HCT116 (cell line): ENCODE data around the gene AMOT.

Experiments
- CBX3 ChIP-seq: IDR thresholded peaks from 2 replicates; pipeline ENCODE4 v1.6.1; 2012; ENCODE audit warnings: low read depth
- CEBPB ChIP-seq: IDR thresholded peaks from 2 replicates; pipeline ENCODE4 v1.6.1; 2012; ENCODE audit warnings: low read depth
- CTCF ChIP-seq, 3 experiments: fragments of 200-600 bp in 1 of 3; sonication (generic) in 1 of 3; IDR thresholded peaks in 2 of 3; conservative IDR thresholded peaks in 1 of 3; 2 replicates each; pipeline ENCODE4 v1.5.1; 2012 to 2017; ENCODE audit warnings: low read depth in 2 of 3, low read length in 2 of 3, antibody characterized with exemption in 1 of 3, borderline replicate concordance in 1 of 3, control low read depth in 1 of 3, mild to moderate bottlenecking in 1 of 3, mixed read lengths in 1 of 3, mixed run types in 1 of 3, moderate library complexity in 1 of 3; ENCODE audit not compliant: insufficient read depth in 1 of 3
- EGR1 ChIP-seq: IDR thresholded peaks from 2 replicates; pipeline ENCODE4 v1.6.1; 2012; ENCODE audit warnings: low read depth
- EZH2 ChIP-seq: fragments of 200-600 bp; sonication (generic); IDR thresholded peaks from 2 replicates; pipeline ENCODE4 v1.6.1; 2017; ENCODE audit warnings: antibody characterized with exemption, mixed run types
- EZH2phosphoT487 ChIP-seq: fragments of 200-600 bp; IDR thresholded peaks from 2 replicates; pipeline ENCODE4 v1.6.1; 2018; ENCODE audit warnings: antibody characterized with exemption, borderline replicate concordance
- JUND ChIP-seq: IDR thresholded peaks from 2 replicates; pipeline ENCODE4 v1.6.1; 2012
- MAX ChIP-seq: IDR thresholded peaks from 2 replicates; pipeline ENCODE4 v1.6.1; 2012
- POLR2A ChIP-seq: IDR thresholded peaks from 2 replicates; pipeline ENCODE4 v1.7.0; 2011; ENCODE audit warnings: borderline replicate concordance; ENCODE audit not compliant: insufficient read depth, insufficient read length; ENCODE audit errors: extremely low read depth
- POLR2AphosphoS5 ChIP-seq: IDR thresholded peaks from 2 replicates; pipeline ENCODE4 v1.6.1; 2011; ENCODE audit warnings: mild to moderate bottlenecking, low read depth, low read length, moderate library complexity
- REST ChIP-seq: IDR thresholded peaks from 2 replicates; pipeline ENCODE4 v1.6.1; 2012; ENCODE audit warnings: low read depth
- SP1 ChIP-seq: IDR thresholded peaks from 2 replicates; pipeline ENCODE4 v1.6.1; 2012; ENCODE audit warnings: low read depth
- ZBTB33 ChIP-seq: IDR thresholded peaks from 2 replicates; pipeline ENCODE4 v1.6.1; 2011; ENCODE audit warnings: mild to moderate bottlenecking, low read length, moderate library complexity; ENCODE audit not compliant: insufficient replicate concordance; ENCODE audit errors: extremely low read depth
- ZNF274 ChIP-seq: fragments of 200-500 bp; sonication (Bioruptor generic); IDR thresholded peaks from 2 replicates; pipeline ENCODE4 v1.6.1; 2014; ENCODE audit warnings: mild to moderate bottlenecking, low read depth, low read length, inconsistent platforms

- TF ChIP-seq REST (no peak), CTCF (IDR thresholded peaks at IDR 0.05 in 2 of 3, conservative IDR thresholded peaks at IDR 0.05 in 1 of 3; ENCODE audit: borderline replicate concordance in 1 of 3, insufficient read depth in 1 of 3, low read depth in 2 of 3, low read length in 2 of 3) (no peak), SP1 (no peak), ZBTB33 (no peak), JUND (no peak), EZH2 (no peak), POLR2AphosphoS5 (no peak), POLR2A (no peak), MAX (no peak), ZNF274 (no peak), EZH2phosphoT487 (no peak), EGR1 (no peak), CBX3 (no peak), CEBPB (no peak)
Observed at GRCh38 chrX:112819813-112820212, 20.8 kb downstream of the AMOT start.
